COLO829 (cell line): Measurements from ENCODE around the gene TOMM7.

ENCODE experiments used
- DNase-seq: peaks from one replicate; pipeline ENCODE4 v3.0.0; 2012; ENCODE audit warnings: low spot score

TOMM7 gene

GRCh38 chr7:22822486-22823141 is at the start of gene TOMM7:
TSS of gene TOMM7 (minus strand) at chr7:22822849. CDS start at chr7:22822779, 70 bp downstream.
- peak; percentile 100 for DNase-seq

GRCh38 chr7:22872096-22872807 is 49.6 kb upstream of the TOMM7 start:
- no peak for DNase-seq

GRCh38 chr7:22871661-22872060 is 49.0 kb upstream of the TOMM7 start:
- no peak for DNase-seq

- DNase-seq = no peak
Observed at GRCh38 chr7:22868509-22868908, 45.9 kb upstream of the TOMM7 start.

- DNase-seq = no peak
Observed at GRCh38 chr7:22867589-22867988, 44.9 kb upstream of the TOMM7 start.

GRCh38 chr7:22867003-22867402 is 44.4 kb upstream of the TOMM7 start:
- no peak for DNase-seq

GRCh38 chr7:22865602-22865960 is 42.9 kb upstream of the TOMM7 start:
- DNase-seq = no peak

GRCh38 chr7:22864855-22865601 is 42.4 kb upstream of the TOMM7 start:
- DNase-seq = no peak

GRCh38 chr7:22864301-22864700 is 41.7 kb upstream of the TOMM7 start:
- DNase-seq = no peak

GRCh38 chr7:22863156-22863899 is 40.7 kb upstream of the TOMM7 start:
- DNase-seq = no peak

- no peak for DNase-seq
Observed at GRCh38 chr7:22861576-22861975, 38.9 kb upstream of the TOMM7 start.

- DNase-seq = peak; percentile 76
Observed at GRCh38 chr7:22860784-22861482, 38.3 kb upstream of the TOMM7 start.

- DNase-seq = no peak
Observed at GRCh38 chr7:22860337-22860736, 37.7 kb upstream of the TOMM7 start.

GRCh38 chr7:22859641-22860290 is 37.1 kb upstream of the TOMM7 start:
- DNase-seq = no peak

GRCh38 chr7:22858640-22859561 is 36.3 kb upstream of the TOMM7 start:
- DNase-seq = peak; percentile 86

- no peak for DNase-seq
Observed at GRCh38 chr7:22858274-22858639, 35.6 kb upstream of the TOMM7 start.

GRCh38 chr7:22856416-22856815 is 33.8 kb upstream of the TOMM7 start:
- no peak for DNase-seq

GRCh38 chr7:22855049-22855392 is 32.4 kb upstream of the TOMM7 start:
- no peak for DNase-seq

- DNase-seq = peak; percentile 97
Observed at GRCh38 chr7:22854158-22855048, 31.8 kb upstream of the TOMM7 start.
